Endothelial cell of umbilical vein (primary cell): Measurements from ENCODE around the gene BARX1. TPM values are rescaled to one million over a fixed set of nuclear protein-coding genes. Genes with fewer than 3 reads are reported as not detected.

Experiments
- BruUV-seq: library from RNA; stranded (reverse); fragments of 400-500 nt; replicated peaks from 2 replicates; lab custom pipeline; 2021; lab: Mats Ljungman, UMichigan
- CTCF ChIA-PET: fragments of 300-600, 350-600 bp; sonication (Branson Sonifier 250); formaldehyde crosslinking; loops from one replicate; lab custom pipeline; 2021; ENCODE audit warnings: antibody characterized with exemption, inconsistent platforms; lab: Charles Lee
- POLR2A ChIA-PET: fragments of 300-600, 350-600 bp; sonication (Branson Sonifier 250); formaldehyde crosslinking; loops from one replicate; lab custom pipeline; 2021; ENCODE audit warnings: antibody characterized with exemption, inconsistent platforms; lab: Charles Lee
- DNase-seq: peaks from one replicate; pipeline ENCODE4 v3.0.0-alpha.2; 2011; ENCODE audit warnings: low read depth, low spot score
- FAIRE-seq: peaks from 2 replicates; lab custom pipeline; 2011; peaks lifted over from hg19 to GRCh38; lab: Jason Lieb, UNC
- H2AFZ ChIP-seq: 2 replicates; pipeline ENCODE4 v1.6.0; 2012; ENCODE audit warnings: low read depth, low read length, control low read depth, inconsistent platforms
- H3K27ac ChIP-seq: 2 replicates; pipeline ENCODE4 v1.5.1; 2011; ENCODE audit warnings: low read depth, mild to moderate bottlenecking, control low read depth, low read length, moderate library complexity; ENCODE audit not compliant: insufficient read depth
- H3K27me3 ChIP-seq, 2 experiments: 2 replicates each; pipeline versions ENCODE4 v1.6.0 to v1.6.1; 2011; ENCODE audit warnings: low read length in 2 of 2, mixed read lengths in 1 of 2; ENCODE audit not compliant: control insufficient read depth in 2 of 2, insufficient read depth in 2 of 2
- H3K36me3 ChIP-seq, 2 experiments: 2 replicates in 1 of 2; 3 replicates in 1 of 2; pipeline ENCODE4 v1.5.1; 2011; ENCODE audit warnings: low read length in 2 of 2, mild to moderate bottlenecking in 1 of 2, moderate library complexity in 1 of 2; ENCODE audit not compliant: control insufficient read depth in 2 of 2, insufficient read depth in 2 of 2; ENCODE audit errors: extremely low read depth in 1 of 2
- H3K4me1 ChIP-seq: 3 replicates; pipeline ENCODE4 v1.5.1; 2011; ENCODE audit warnings: mild to moderate bottlenecking, low read length; ENCODE audit not compliant: control insufficient read depth, insufficient read depth; ENCODE audit errors: extremely low read depth
- H3K4me2 ChIP-seq: 2 replicates; pipeline ENCODE4 v1.6.1; 2011; ENCODE audit warnings: low read length, control low read depth, mixed read lengths; ENCODE audit not compliant: insufficient read depth
- H3K4me3 ChIP-seq, 3 experiments: fragments of 200-600 bp in 1 of 3; sonication (generic), shearing (Covaris generic) in 1 of 3; replicated peaks in 1 of 3; 2 replicates each; pipeline ENCODE4 v1.5.1; 2011 to 2016; ENCODE audit warnings: control low read depth in 3 of 3, low read length in 3 of 3, mild to moderate bottlenecking in 2 of 3, inconsistent platforms in 1 of 3, low read depth in 1 of 3, moderate library complexity in 1 of 3; ENCODE audit not compliant: insufficient read depth in 1 of 3
- H3K79me2 ChIP-seq: 2 replicates; pipeline ENCODE4 v1.6.0; 2012; ENCODE audit warnings: low read length, inconsistent platforms; ENCODE audit not compliant: control insufficient read depth, insufficient read depth
- H3K9ac ChIP-seq: replicated peaks from 2 replicates; pipeline ENCODE3; 2011; ENCODE audit warnings: low read length, control low read depth; ENCODE audit not compliant: insufficient read depth; ENCODE audit errors: extremely low read depth
- H3K9me1 ChIP-seq: replicated peaks from 3 replicates; pipeline ENCODE4 v1.6.0; 2011; ENCODE audit warnings: mild to moderate bottlenecking, low read length; ENCODE audit not compliant: control insufficient read depth, insufficient read depth; ENCODE audit errors: extremely low read depth
- H3K9me3 ChIP-seq: replicated peaks from 2 replicates; pipeline ENCODE4 v1.5.1; 2012; ENCODE audit warnings: low read length, inconsistent platforms; ENCODE audit not compliant: control insufficient read depth, insufficient read depth
- H4K20me1 ChIP-seq: replicated peaks from 2 replicates; pipeline ENCODE3; 2011; ENCODE audit warnings: mild to moderate bottlenecking, low read length; ENCODE audit not compliant: control insufficient read depth, insufficient read depth; ENCODE audit errors: extremely low read depth
- EZH2 ChIP-seq: IDR thresholded peaks from 2 replicates; pipeline ENCODE4 v1.6.1; 2012; ENCODE audit warnings: borderline replicate concordance, low read depth, mild to moderate bottlenecking, moderate library complexity, low read length, inconsistent platforms; ENCODE audit not compliant: severe bottlenecking
- FOS ChIP-seq: IDR thresholded peaks from 2 replicates; pipeline ENCODE4 v1.6.1; 2011; ENCODE audit warnings: mild to moderate bottlenecking, low read length, moderate library complexity, borderline replicate concordance; ENCODE audit not compliant: insufficient read depth
- GATA2 ChIP-seq: IDR thresholded peaks from 2 replicates; pipeline ENCODE4 v1.7.0; 2011; ENCODE audit warnings: low read depth, mild to moderate bottlenecking, moderate library complexity, mixed read lengths, low read length; ENCODE audit not compliant: insufficient read length, insufficient read depth
- JUN ChIP-seq: IDR thresholded peaks from 2 replicates; pipeline ENCODE4 v1.6.1; 2011; ENCODE audit warnings: borderline replicate concordance, low read depth; ENCODE audit not compliant: insufficient read length, insufficient read depth
- MYC ChIP-seq: IDR thresholded peaks from one replicate; pipeline ENCODE4 v1.6.1; 2011; ENCODE audit warnings: mild to moderate bottlenecking, low read depth, low read length
- POLR2A ChIP-seq: IDR thresholded peaks from 2 replicates; pipeline ENCODE4 v1.6.1; 2012; ENCODE audit warnings: low read depth, mild to moderate bottlenecking, control low read depth, low read length
- POLR2AphosphoS5 ChIP-seq: IDR thresholded peaks from 2 replicates; pipeline ENCODE4 v1.6.1; 2012; ENCODE audit warnings: low read depth, mild to moderate bottlenecking, control low read depth, low read length, moderate library complexity; ENCODE audit not compliant: insufficient read depth
- dilution Hi-C: fragments of 300-500 bp; cut with MboI; formaldehyde crosslinking; loops from one replicate; pipeline ENCODE4 v1.15.0; 2019; ENCODE audit warnings: low sequenced_read_pairs; ENCODE audit not compliant: extremely low pct_ligation_motif_present
- intact Hi-C: fragments of 100-400 bp; cut with micrococcal nuclease; formaldehyde crosslinking; loops from one replicate; pipeline ENCODE4 v1.10.0; 2022
- polyA plus RNA-seq, 4 experiments: library from polyadenylated mRNA; depleted of rRNA in 3 of 4; stranded (reverse) in 3 of 4; unstranded in 1 of 4; fragments of >200 nt; gene quantifications; 2 replicates each; pipeline versions ENCODE4 v1.2.1 to v1.2.3, GENCODE V29; 2011 to 2012; ENCODE audit warnings: missing spikeins in 1 of 4
- total RNA-seq: library from RNA; stranded (reverse); gene quantifications from 2 replicates; pipeline ENCODE4 v1.2.3, GENCODE V29; 2021
- TF ChIP-seq, protein P1 (sequence below), 2 donors: IDR thresholded peaks; 1 replicate in 1 of 2; 2 replicates in 1 of 2; pipeline ENCODE4 v1.5.1; 2011; ENCODE audit warnings: low read length in 2 of 2, mild to moderate bottlenecking in 2 of 2, moderate library complexity in 2 of 2, control low read depth in 1 of 2, inconsistent platforms in 1 of 2, low read depth in 1 of 2; ENCODE audit not compliant: insufficient read depth in 1 of 2; ENCODE audit errors: extremely low read depth in 1 of 2
- TF ChIP-seq, protein P2 (sequence below): IDR thresholded peaks from 2 replicates; pipeline ENCODE4 v1.6.1; 2011; ENCODE audit not compliant: insufficient read depth, insufficient read length

The BARX1 gene
- total and polyA plus RNA-seq, 2 donors (not counting 3 experiments of a cell fraction or from before 2014, with no cell fraction given): not detected

DNA sequence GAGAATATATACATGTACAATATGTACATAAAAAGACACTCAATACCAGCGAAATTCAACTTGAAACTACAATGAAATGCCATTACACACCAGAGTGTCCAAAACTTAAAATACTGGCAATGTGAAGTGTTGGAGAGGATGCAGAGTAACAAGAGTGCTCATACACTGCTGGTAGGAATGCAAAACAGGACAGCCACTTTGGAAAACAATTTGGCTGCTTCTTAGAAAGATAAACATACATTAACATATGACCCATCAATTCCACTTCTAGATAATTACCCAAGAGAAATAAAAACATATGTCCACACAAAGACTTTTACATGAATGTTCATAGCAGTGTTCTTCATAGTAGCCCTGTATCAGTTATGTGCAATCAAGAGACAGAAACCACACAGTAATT, 39.4 kb upstream of the BARX1 start:
- no peak for FAIRE-seq
- CTCF ChIA-PET: no interaction called here

More for the DNA sequence above, 39.4 kb upstream of the BARX1 start:
- Histone ChIP-seq H4K20me1 (no peaks in the 10 kb centered on the region), H3K4me1 (no peaks in the 10 kb centered on the region), H3K79me2 (no peaks in the 10 kb centered on the region), H3K9ac (no peak overlapping the region), H3K4me3 (no peak overlapping the region), H3K9me3 (no peaks in the 10 kb centered on the region), H3K36me3 (no peaks in the 10 kb centered on the region), H3K27me3 (peaks cover 9 to 12% of the 10 kb centered on the region in 2 experiments), H3K9me1 (no peaks in the 10 kb centered on the region), H2AFZ (no peak overlapping the region), H3K27ac (no peak overlapping the region), H3K4me2 (no peak overlapping the region)
- dilution Hi-C loops (no loop called here), intact Hi-C loops (no loop called here)
- POLR2A ChIA-PET: no interaction called here
- no peak for DNase-seq
- BruUV-seq: no TSS peak
- TF ChIP-seq MYC (no peak), POLR2AphosphoS5 (no peak), EZH2 (no peak), GATA2 (no peak), POLR2A (no peak), JUN (no peak), FOS (no peak)
- TF ChIP-seq, protein P1, sequence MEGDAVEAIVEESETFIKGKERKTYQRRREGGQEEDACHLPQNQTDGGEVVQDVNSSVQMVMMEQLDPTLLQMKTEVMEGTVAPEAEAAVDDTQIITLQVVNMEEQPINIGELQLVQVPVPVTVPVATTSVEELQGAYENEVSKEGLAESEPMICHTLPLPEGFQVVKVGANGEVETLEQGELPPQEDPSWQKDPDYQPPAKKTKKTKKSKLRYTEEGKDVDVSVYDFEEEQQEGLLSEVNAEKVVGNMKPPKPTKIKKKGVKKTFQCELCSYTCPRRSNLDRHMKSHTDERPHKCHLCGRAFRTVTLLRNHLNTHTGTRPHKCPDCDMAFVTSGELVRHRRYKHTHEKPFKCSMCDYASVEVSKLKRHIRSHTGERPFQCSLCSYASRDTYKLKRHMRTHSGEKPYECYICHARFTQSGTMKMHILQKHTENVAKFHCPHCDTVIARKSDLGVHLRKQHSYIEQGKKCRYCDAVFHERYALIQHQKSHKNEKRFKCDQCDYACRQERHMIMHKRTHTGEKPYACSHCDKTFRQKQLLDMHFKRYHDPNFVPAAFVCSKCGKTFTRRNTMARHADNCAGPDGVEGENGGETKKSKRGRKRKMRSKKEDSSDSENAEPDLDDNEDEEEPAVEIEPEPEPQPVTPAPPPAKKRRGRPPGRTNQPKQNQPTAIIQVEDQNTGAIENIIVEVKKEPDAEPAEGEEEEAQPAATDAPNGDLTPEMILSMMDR (IDR thresholded peaks at IDR 0.05; ENCODE audit: extremely low read depth in 1 of 2, insufficient read depth in 1 of 2, low read depth in 1 of 2, low read length in 2 of 2): no peak
- TF ChIP-seq, protein P2, sequence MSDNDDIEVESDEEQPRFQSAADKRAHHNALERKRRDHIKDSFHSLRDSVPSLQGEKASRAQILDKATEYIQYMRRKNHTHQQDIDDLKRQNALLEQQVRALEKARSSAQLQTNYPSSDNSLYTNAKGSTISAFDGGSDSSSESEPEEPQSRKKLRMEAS: no peak
